ENCODE measurements around the gene SS18L1. TPM values are rescaled to one million over a fixed set of nuclear protein-coding genes. Genes with fewer than 3 reads are reported as not detected.
A peak's percentile ranks its signal among the peaks of the same experiment; 100 is the strongest.

Gene SS18L1
- total RNA-seq, 1 experiment from 2014 or later: 34.1 TPM

DNA sequence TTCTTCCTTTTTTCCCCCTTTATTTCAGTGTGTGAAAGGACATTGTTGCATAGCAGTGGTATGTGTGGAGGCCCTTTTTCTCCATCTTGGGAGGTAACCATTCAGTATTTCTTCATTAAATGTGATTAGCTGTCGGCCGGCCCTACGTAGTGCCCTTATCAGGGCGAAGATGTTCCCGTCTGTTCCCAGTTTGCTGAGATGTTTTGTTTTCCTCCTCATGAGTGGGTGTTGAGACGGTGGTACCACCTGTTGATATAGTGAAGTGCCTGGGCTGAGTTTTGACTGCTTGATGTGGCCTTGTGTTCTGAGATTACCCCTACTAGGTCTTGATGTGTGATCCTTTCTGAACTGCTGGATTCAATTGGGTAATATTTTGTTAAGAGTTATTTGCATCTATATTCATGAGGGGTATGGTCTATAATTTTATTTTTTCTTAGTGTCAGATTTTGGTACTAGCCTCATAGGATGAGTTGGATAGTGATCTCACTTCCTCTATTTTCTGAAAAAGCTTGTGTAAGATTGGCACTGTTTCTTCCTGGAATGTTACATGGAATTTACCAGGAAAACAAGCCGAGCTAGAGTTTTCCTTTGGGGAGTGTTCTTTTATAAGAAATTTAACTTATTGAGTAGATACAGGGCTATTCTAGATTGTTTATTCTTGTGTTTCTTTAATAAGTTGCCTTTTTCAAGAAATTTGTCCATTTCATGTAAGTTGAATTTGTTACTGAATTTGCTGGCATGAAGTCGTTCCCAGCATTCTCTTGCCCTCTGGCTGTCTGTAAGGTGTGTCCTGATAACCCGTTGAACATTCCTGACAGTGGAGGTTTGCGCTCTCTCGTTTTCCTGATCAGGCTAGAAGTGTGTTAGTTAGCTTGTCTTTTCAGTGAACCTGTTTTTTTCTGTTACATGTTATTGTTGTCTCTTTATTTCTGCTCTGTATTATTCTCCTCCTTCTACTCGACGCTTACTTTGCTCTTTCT lies 43.6 kb downstream of the SS18L1 start:
- Mint-ChIP-seq H3K9me3 (no peaks in the 10 kb centered on the region), H3K4me1 (peaks cover 10% of the 10 kb centered on the region), H3K27ac (peak overlapping the region; percentile 28; the same call in 1 of the 2 replicates), H3K4me3 (no peak overlapping the region), H3K27me3 (ENCODE audit: low read depth) (no peaks in the 10 kb centered on the region; the same call in 1 of the 2 replicates), H3K36me3 (no peaks in the 10 kb centered on the region)
- ChIA-PET CTCF (no interaction called here), POLR2A (no interaction called here)
- ATAC-seq: no peak
- no peak for DNase-seq (ENCODE audit: low spot score)
- TF ChIP-seq ZNF138 (CRISPR knock-in tag; conservative IDR thresholded peaks at IDR 0.05): no peak

GRCh38 chr20:62190639-62191411 lies 47.3 kb downstream of the SS18L1 start:
- Mint-ChIP-seq H3K27ac (peak overlapping the region; percentile 80), H3K4me1 (no peaks in the 10 kb centered on the region), H3K9me3 (no peaks in the 10 kb centered on the region), H3K4me3 (no peak overlapping the region), H3K27me3 (ENCODE audit: low read depth) (no peaks in the 10 kb centered on the region), H3K36me3 (peaks cover 4% of the 10 kb centered on the region; the same call in 1 of the 2 replicates)
- ATAC-seq: peak; percentile 38
- ChIA-PET CTCF (interaction anchor here (1.0 to 1.2 kb wide), 2 partner anchors 34 to 180 kb away, joined by 4 to 5 read pairs; no protein-coding TSS in a partner anchor), POLR2A (no interaction called here)
- no peak for DNase-seq (ENCODE audit: low spot score)
- TF ChIP-seq GTF2I (CRISPR knock-in tag; conservative IDR thresholded peaks at IDR 0.05): no peak
- TF ChIP-seq, protein P1, sequence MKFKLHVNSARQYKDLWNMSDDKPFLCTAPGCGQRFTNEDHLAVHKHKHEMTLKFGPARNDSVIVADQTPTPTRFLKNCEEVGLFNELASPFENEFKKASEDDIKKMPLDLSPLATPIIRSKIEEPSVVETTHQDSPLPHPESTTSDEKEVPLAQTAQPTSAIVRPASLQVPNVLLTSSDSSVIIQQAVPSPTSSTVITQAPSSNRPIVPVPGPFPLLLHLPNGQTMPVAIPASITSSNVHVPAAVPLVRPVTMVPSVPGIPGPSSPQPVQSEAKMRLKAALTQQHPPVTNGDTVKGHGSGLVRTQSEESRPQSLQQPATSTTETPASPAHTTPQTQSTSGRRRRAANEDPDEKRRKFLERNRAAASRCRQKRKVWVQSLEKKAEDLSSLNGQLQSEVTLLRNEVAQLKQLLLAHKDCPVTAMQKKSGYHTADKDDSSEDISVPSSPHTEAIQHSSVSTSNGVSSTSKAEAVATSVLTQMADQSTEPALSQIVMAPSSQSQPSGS (CRISPR knock-in tag; IDR thresholded peaks at IDR 0.05; ENCODE audit: borderline replicate concordance, low read depth): no peak
- TF ChIP-seq, protein P2, sequence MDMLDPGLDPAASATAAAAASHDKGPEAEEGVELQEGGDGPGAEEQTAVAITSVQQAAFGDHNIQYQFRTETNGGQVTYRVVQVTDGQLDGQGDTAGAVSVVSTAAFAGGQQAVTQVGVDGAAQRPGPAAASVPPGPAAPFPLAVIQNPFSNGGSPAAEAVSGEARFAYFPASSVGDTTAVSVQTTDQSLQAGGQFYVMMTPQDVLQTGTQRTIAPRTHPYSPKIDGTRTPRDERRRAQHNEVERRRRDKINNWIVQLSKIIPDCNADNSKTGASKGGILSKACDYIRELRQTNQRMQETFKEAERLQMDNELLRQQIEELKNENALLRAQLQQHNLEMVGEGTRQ (CRISPR knock-in tag; IDR thresholded peaks at IDR 0.05): no peak
- TF ChIP-seq NFATC4 (CRISPR knock-in tag; IDR thresholded peaks at IDR 0.05): no peak
- no peak for TF ChIP-seq ZNF281 (CRISPR knock-in tag; IDR thresholded peaks at IDR 0.05)
- TF ChIP-seq CREB1 (CRISPR knock-in tag; IDR thresholded peaks at IDR 0.05): no peak
- no peak for TF ChIP-seq NFE2L1 (CRISPR knock-in tag; IDR thresholded peaks at IDR 0.05)
- no peak for TF ChIP-seq GRHL2 (CRISPR knock-in tag; IDR thresholded peaks at IDR 0.05; ENCODE audit: insufficient replicate concordance, severe bottlenecking)
- TF ChIP-seq GABPB1 (CRISPR knock-in tag; IDR thresholded peaks at IDR 0.05): no peak
- TF ChIP-seq, protein P3, sequence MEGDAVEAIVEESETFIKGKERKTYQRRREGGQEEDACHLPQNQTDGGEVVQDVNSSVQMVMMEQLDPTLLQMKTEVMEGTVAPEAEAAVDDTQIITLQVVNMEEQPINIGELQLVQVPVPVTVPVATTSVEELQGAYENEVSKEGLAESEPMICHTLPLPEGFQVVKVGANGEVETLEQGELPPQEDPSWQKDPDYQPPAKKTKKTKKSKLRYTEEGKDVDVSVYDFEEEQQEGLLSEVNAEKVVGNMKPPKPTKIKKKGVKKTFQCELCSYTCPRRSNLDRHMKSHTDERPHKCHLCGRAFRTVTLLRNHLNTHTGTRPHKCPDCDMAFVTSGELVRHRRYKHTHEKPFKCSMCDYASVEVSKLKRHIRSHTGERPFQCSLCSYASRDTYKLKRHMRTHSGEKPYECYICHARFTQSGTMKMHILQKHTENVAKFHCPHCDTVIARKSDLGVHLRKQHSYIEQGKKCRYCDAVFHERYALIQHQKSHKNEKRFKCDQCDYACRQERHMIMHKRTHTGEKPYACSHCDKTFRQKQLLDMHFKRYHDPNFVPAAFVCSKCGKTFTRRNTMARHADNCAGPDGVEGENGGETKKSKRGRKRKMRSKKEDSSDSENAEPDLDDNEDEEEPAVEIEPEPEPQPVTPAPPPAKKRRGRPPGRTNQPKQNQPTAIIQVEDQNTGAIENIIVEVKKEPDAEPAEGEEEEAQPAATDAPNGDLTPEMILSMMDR (IDR thresholded peaks at IDR 0.05): no peak
- no peak for TF ChIP-seq ZNF425 (CRISPR knock-in tag; conservative IDR thresholded peaks at IDR 0.05)
- TF ChIP-seq ZNF263 (CRISPR knock-in tag; IDR thresholded peaks at IDR 0.05; ENCODE audit: low read depth): no peak
- TF ChIP-seq ETV6 (CRISPR knock-in tag; IDR thresholded peaks at IDR 0.05): no peak
- no peak for TF ChIP-seq E2F1 (CRISPR knock-in tag; IDR thresholded peaks at IDR 0.05)
- TF ChIP-seq FOXJ3 (CRISPR knock-in tag; IDR thresholded peaks at IDR 0.05; ENCODE audit: borderline replicate concordance): no peak
- TF ChIP-seq, protein P4, sequence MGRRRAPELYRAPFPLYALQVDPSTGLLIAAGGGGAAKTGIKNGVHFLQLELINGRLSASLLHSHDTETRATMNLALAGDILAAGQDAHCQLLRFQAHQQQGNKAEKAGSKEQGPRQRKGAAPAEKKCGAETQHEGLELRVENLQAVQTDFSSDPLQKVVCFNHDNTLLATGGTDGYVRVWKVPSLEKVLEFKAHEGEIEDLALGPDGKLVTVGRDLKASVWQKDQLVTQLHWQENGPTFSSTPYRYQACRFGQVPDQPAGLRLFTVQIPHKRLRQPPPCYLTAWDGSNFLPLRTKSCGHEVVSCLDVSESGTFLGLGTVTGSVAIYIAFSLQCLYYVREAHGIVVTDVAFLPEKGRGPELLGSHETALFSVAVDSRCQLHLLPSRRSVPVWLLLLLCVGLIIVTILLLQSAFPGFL (CRISPR knock-in tag; IDR thresholded peaks at IDR 0.05; ENCODE audit: borderline replicate concordance): no peak
- TF ChIP-seq, protein P5, sequence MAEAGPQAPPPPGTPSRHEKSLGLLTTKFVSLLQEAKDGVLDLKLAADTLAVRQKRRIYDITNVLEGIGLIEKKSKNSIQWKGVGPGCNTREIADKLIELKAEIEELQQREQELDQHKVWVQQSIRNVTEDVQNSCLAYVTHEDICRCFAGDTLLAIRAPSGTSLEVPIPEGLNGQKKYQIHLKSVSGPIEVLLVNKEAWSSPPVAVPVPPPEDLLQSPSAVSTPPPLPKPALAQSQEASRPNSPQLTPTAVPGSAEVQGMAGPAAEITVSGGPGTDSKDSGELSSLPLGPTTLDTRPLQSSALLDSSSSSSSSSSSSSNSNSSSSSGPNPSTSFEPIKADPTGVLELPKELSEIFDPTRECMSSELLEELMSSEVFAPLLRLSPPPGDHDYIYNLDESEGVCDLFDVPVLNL (CRISPR knock-in tag; IDR thresholded peaks at IDR 0.05; ENCODE audit: borderline replicate concordance, low read depth): no peak

Data from WTC11 (cell line).